H9 (cell line): ENCODE data around the gene HIBCH. TPM values are rescaled to one million over a fixed set of nuclear protein-coding genes. Genes with fewer than 3 reads are reported as not detected.
"Not testable (repeated sequence)": the region's sequence is repeated elsewhere in the genome, so short reads cannot be mapped to it uniquely, and the experiment has no call there.

ENCODE experiments used
- DNase-seq: peaks from one replicate; pipeline ENCODE4 v3.0.0-alpha.2; 2017
- H2AFZ ChIP-seq: one replicate; pipeline ENCODE4 v1.6.1; 2013; ENCODE audit warnings: mild to moderate bottlenecking, low read length, control low read depth, moderate library complexity
- H2AK5ac ChIP-seq: 2 replicates; pipeline ENCODE4 v1.6.1; 2013; ENCODE audit warnings: low read length, control low read depth, mixed read lengths; ENCODE audit not compliant: insufficient read length
- H2BK120ac ChIP-seq: one replicate; pipeline ENCODE4 v1.6.1; 2013; ENCODE audit warnings: low read depth, mild to moderate bottlenecking, low read length, control low read depth, inconsistent platforms; ENCODE audit not compliant: poor library complexity, severe bottlenecking
- H2BK12ac ChIP-seq: 2 replicates; pipeline ENCODE4 v1.6.1; 2013; ENCODE audit warnings: low read length, control low read depth, mixed read lengths, low read depth; ENCODE audit not compliant: insufficient read length
- H2BK15ac ChIP-seq: 2 replicates; pipeline ENCODE4 v1.6.1; 2013; ENCODE audit warnings: low read depth, low read length, control low read depth
- H2BK20ac ChIP-seq: one replicate; pipeline ENCODE4 v1.6.1; 2013; ENCODE audit warnings: low read depth, mild to moderate bottlenecking, low read length, control low read depth, inconsistent platforms; ENCODE audit not compliant: poor library complexity, severe bottlenecking
- H2BK5ac ChIP-seq: 2 replicates; pipeline ENCODE4 v1.6.1; 2013; ENCODE audit warnings: low read length, control low read depth, mixed read lengths; ENCODE audit not compliant: insufficient read length
- H3K14ac ChIP-seq: 2 replicates; pipeline ENCODE4 v1.6.1; 2013; ENCODE audit warnings: low read length, control low read depth; ENCODE audit not compliant: insufficient read depth
- H3K18ac ChIP-seq: 2 replicates; pipeline ENCODE4 v1.6.1; 2013; ENCODE audit warnings: low read depth, mild to moderate bottlenecking, mixed read lengths, low read length, control low read depth; ENCODE audit not compliant: insufficient read length
- H3K23ac ChIP-seq: 2 replicates; pipeline ENCODE4 v1.6.1; 2013; ENCODE audit warnings: low read length, control low read depth, mixed read lengths, low read depth; ENCODE audit not compliant: insufficient read length
- H3K23me2 ChIP-seq: 2 replicates; pipeline ENCODE4 v1.6.1; 2013; ENCODE audit warnings: low read depth, mild to moderate bottlenecking, mixed read lengths, low read length, control low read depth; ENCODE audit not compliant: insufficient read length, poor library complexity, severe bottlenecking
- H3K27ac ChIP-seq: 2 replicates; pipeline ENCODE4 v1.5.1; 2013; ENCODE audit warnings: low read length, control low read depth, mixed read lengths, low read depth; ENCODE audit not compliant: insufficient read length
- H3K27me3 ChIP-seq: 2 replicates; pipeline ENCODE4 v1.6.1; 2013; ENCODE audit warnings: low read length, control low read depth, inconsistent platforms; ENCODE audit not compliant: insufficient read depth
- H3K4ac ChIP-seq: 2 replicates; pipeline ENCODE4 v1.6.1; 2013; ENCODE audit warnings: low read depth, mild to moderate bottlenecking, control low read depth, inconsistent platforms, low read length, moderate library complexity
- H3K4me1 ChIP-seq: 2 replicates; pipeline ENCODE4 v1.6.1; 2013; ENCODE audit warnings: low read length, control low read depth, inconsistent platforms; ENCODE audit not compliant: insufficient read depth
- H3K4me2 ChIP-seq: 2 replicates; pipeline ENCODE4 v1.6.1; 2013; ENCODE audit warnings: low read length, control low read depth, mixed read lengths; ENCODE audit not compliant: insufficient read length, insufficient read depth
- H3K56ac ChIP-seq: 2 replicates; pipeline ENCODE4 v1.6.1; 2013; ENCODE audit warnings: low read depth, mild to moderate bottlenecking, mixed read lengths, low read length, control low read depth; ENCODE audit not compliant: insufficient read length
- H3K79me1 ChIP-seq: 2 replicates; pipeline ENCODE4 v1.6.1; 2013; ENCODE audit warnings: low read depth, mild to moderate bottlenecking, moderate library complexity, low read length, control low read depth, inconsistent platforms; ENCODE audit not compliant: insufficient read depth, poor library complexity, severe bottlenecking
- H3K79me2 ChIP-seq: 2 replicates; pipeline ENCODE4 v1.6.1; 2013; ENCODE audit warnings: low read length, control low read depth, inconsistent platforms; ENCODE audit not compliant: insufficient read depth
- H3K9ac ChIP-seq: 2 replicates; pipeline ENCODE4 v1.6.1; 2013; ENCODE audit warnings: low read length, control low read depth, mixed read lengths; ENCODE audit not compliant: insufficient read length; ENCODE audit errors: extremely low read depth
- H3K9me3 ChIP-seq: one replicate; pipeline ENCODE4 v1.6.1; 2013; ENCODE audit warnings: low read depth, low read length, inconsistent platforms; ENCODE audit not compliant: control insufficient read depth
- H3T11ph ChIP-seq: one replicate; pipeline ENCODE4 v1.6.1; 2013; ENCODE audit warnings: mild to moderate bottlenecking, low read length, control low read depth, inconsistent platforms
- H4K20me1 ChIP-seq: one replicate; pipeline ENCODE4 v1.6.1; 2013; ENCODE audit not compliant: control insufficient read depth, insufficient read length, insufficient read depth
- H4K5ac ChIP-seq: 2 replicates; pipeline ENCODE4 v1.6.1; 2013; ENCODE audit warnings: low read depth, mild to moderate bottlenecking, mixed read lengths, low read length, control low read depth; ENCODE audit not compliant: insufficient read length
- H4K8ac ChIP-seq: replicated peaks from 2 replicates; pipeline ENCODE4 v1.6.1; 2013; ENCODE audit warnings: low read length, control low read depth, mixed read lengths, low read depth; ENCODE audit not compliant: insufficient read length
- H4K91ac ChIP-seq: 2 replicates; pipeline ENCODE4 v1.6.1; 2013; ENCODE audit warnings: low read depth, mild to moderate bottlenecking, moderate library complexity, mixed read lengths, low read length, control low read depth; ENCODE audit not compliant: insufficient read length
- H3K27ac Mint-ChIP-seq, 3 experiments: 2 replicates in 2 of 3; 3 replicates in 1 of 3; pipeline ENCODE4 v1.8.0; 2020 to 2021; ENCODE audit warnings: mixed read lengths in 3 of 3, mild to moderate bottlenecking in 1 of 3, moderate library complexity in 1 of 3
- H3K27me3 Mint-ChIP-seq: 2 replicates; pipeline ENCODE4 v1.8.0; 2021; ENCODE audit warnings: low read depth, mild to moderate bottlenecking, moderate library complexity, mixed read lengths
- H3K36me3 Mint-ChIP-seq, 3 experiments: 2 replicates in 2 of 3; 3 replicates in 1 of 3; pipeline ENCODE4 v1.8.0; 2020 to 2021; ENCODE audit warnings: low read depth in 3 of 3, mixed read lengths in 3 of 3; ENCODE audit not compliant: insufficient read depth in 1 of 3
- H3K4me1 Mint-ChIP-seq, 2 experiments: 2 replicates each; pipeline ENCODE4 v1.8.0; 2020; ENCODE audit warnings: mixed read lengths in 2 of 2
- H3K4me3 Mint-ChIP-seq, 2 experiments: 2 replicates in 1 of 2; 3 replicates in 1 of 2; pipeline ENCODE4 v1.8.0; 2020 to 2021; ENCODE audit warnings: mild to moderate bottlenecking in 2 of 2, mixed read lengths in 2 of 2, moderate library complexity in 1 of 2
- H3K9me3 Mint-ChIP-seq, 2 experiments: 2 replicates in 1 of 2; 3 replicates in 1 of 2; pipeline ENCODE4 v1.8.0; 2020; ENCODE audit warnings: mild to moderate bottlenecking in 2 of 2, mixed read lengths in 2 of 2, moderate library complexity in 1 of 2
- CTCF ChIP-seq: fragments of 200-600 bp; sonication (generic); conservative IDR thresholded peaks from 3 replicates; pipeline ENCODE4 v1.8.0; 2021; ENCODE audit warnings: antibody characterized with exemption, mild to moderate bottlenecking
- WGBS: extraction: QIAGEN DNeasy Blood & Tissue Kit; methylation state at CpG from one replicate; pipeline ENCODE4 v1.1.7; 2013; ENCODE audit warnings: missing lambda C conversion rate, low lambda C conversion rate, mixed read lengths; ENCODE audit not compliant: insufficient read length; ENCODE audit errors: extremely low coverage; 5-methylcytosine and 5-hydroxymethylcytosine counted together
- total RNA-seq: library from RNA; stranded (reverse); gene quantifications from 2 replicates; pipeline ENCODE4 v1.2.1, GENCODE V29; 2021

HIBCH gene
- total RNA-seq, 1 experiment from 2014 or later = 28.0 TPM

DNA sequence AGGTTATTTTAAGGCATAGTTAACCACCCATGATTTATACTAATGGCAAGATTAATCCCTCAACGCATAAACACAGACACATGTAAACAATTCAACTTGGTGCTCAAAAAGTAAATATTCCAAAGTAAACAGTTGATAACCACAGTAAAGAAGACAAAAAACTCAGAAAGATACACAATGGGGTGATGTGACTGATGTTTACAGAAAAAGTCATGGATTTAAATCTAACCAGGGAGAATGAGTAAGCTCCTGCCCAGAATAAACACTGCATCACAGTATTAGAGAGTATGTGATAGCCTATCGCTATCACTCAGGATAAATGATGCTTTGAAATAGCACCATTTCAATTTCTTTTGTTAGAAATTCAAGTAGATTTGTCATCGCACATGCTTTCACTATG, 49.3 kb downstream of the HIBCH start:
- H4K8ac ChIP-seq = no peak overlapping the region
- H3K23me2 ChIP-seq = no peaks in the 10 kb centered on the region
- no peaks in the 10 kb centered on the region for H3K79me2 ChIP-seq
- H3K27ac Mint-ChIP-seq = no peak overlapping the region
- no peak overlapping the region for H4K91ac ChIP-seq
- H3T11ph ChIP-seq = no peak overlapping the region
- no peak overlapping the region for H3K18ac ChIP-seq
- no peak overlapping the region for H3K4ac ChIP-seq
- no peak overlapping the region for H4K5ac ChIP-seq
- H2BK12ac ChIP-seq = no peak overlapping the region
- H2BK120ac ChIP-seq = no peak overlapping the region
- H3K4me3 Mint-ChIP-seq = no peak overlapping the region
- no peaks in the 10 kb centered on the region for H3K4me1 ChIP-seq
- H3K4me1 Mint-ChIP-seq = peaks cover 6 to 11% of the 10 kb centered on the region in 2 experiments; a peak in 3 of 4 replicates
- no peak overlapping the region for H2BK5ac ChIP-seq
- no peaks in the 10 kb centered on the region; a peak in 1 of 5 replicates for H3K9me3 Mint-ChIP-seq
- no peak overlapping the region for H3K9ac ChIP-seq
- H3K9me3 ChIP-seq = no peaks in the 10 kb centered on the region
- H3K79me1 ChIP-seq = no peaks in the 10 kb centered on the region
- H3K4me2 ChIP-seq = no peak overlapping the region
- H4K20me1 ChIP-seq = no peaks in the 10 kb centered on the region
- no peak overlapping the region for H3K23ac ChIP-seq
- no peak for DNase-seq
- no peak overlapping the region for H2BK20ac ChIP-seq
- H3K27ac ChIP-seq = no peak overlapping the region
- H3K36me3 Mint-ChIP-seq = peaks cover 7 to 11% (median 10%) of the 10 kb centered on the region in 3 experiments; a peak in 6 of 7 replicates
- no peak overlapping the region for H2AFZ ChIP-seq
- H3K56ac ChIP-seq = no peak overlapping the region
- no peaks in the 10 kb centered on the region for H3K27me3 ChIP-seq
- H3K14ac ChIP-seq = no peak overlapping the region
- H2BK15ac ChIP-seq = no peak overlapping the region
- H3K27me3 Mint-ChIP-seq = no peaks in the 10 kb centered on the region
- H2AK5ac ChIP-seq = no peak overlapping the region
- WGBS = no CpG with 5 or more reads among the region's 3 CpGs
- no peak for TF ChIP-seq CTCF

- H3K27ac Mint-ChIP-seq, H4K5ac ChIP-seq, H3K14ac ChIP-seq, H2BK5ac ChIP-seq, H4K91ac ChIP-seq, H3K23me2 ChIP-seq, H3K79me1 ChIP-seq, H3K36me3 Mint-ChIP-seq, H2AFZ ChIP-seq, H3K56ac ChIP-seq, H3K27me3 ChIP-seq, H3K23ac ChIP-seq, H3K4me1 ChIP-seq, H2BK12ac ChIP-seq, H3K4me3 Mint-ChIP-seq, H3K4ac ChIP-seq, H4K8ac ChIP-seq, H4K20me1 ChIP-seq, H3T11ph ChIP-seq, H3K18ac ChIP-seq, H3K27me3 Mint-ChIP-seq, DNase-seq, H3K4me1 Mint-ChIP-seq, H3K9ac ChIP-seq, H3K79me2 ChIP-seq, H3K9me3 Mint-ChIP-seq, H3K27ac ChIP-seq, H3K4me2 ChIP-seq, H3K9me3 ChIP-seq, H2BK120ac ChIP-seq, H2AK5ac ChIP-seq, H2BK15ac ChIP-seq, H2BK20ac ChIP-seq: not testable (repeated sequence)
- no CpG with 5 or more reads among the region's 3 CpGs for WGBS
Measured at GRCh38 chr2:190269699-190270098, 49.9 kb downstream of the HIBCH start.
